ENCODE results near the gene CLSTN2. TPM values are rescaled to one million over a fixed set of nuclear protein-coding genes. Genes with fewer than 3 reads are reported as not detected.

CLSTN2 gene
- total RNA-seq, 1 experiment from 2014 or later = 0.68 TPM

DNA sequence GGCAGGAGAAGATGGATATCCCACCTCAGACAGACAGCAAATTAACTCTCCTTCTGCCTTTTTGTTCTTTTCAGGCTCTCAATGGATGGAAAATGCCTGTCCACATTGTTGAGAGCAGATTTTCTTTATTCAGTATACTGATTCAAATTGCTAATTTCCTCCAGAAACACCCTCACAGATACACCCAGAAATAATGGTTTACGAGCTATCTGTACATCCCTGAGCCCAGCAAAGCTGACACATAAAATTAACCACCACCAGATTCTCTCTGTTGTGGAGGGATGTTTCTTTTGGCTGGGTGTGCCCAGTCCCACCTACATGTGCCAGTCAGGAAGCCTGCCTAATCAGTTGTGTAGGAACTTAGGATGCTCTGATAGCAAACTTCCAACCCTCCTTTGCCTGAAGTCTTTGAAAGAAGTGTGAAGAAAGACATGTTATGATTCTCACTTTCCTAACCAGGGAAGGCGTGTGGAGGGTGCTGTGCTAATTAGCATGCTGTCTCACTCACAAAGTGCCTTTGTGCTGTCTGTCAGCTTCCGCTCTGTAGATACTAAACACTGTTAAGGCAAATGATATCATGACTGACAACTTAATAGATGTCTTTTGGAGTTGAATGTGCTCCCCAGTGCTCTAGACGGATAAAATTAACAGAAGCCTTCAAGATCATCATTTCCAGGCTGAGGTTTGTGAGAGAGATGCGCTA lies 208.5 kb downstream of the CLSTN2 start:
- no CpG with 5 or more reads among the region's 5 CpGs for WGBS (ENCODE audit: extremely low coverage, insufficient read length, low lambda C conversion rate)
- TF ChIP-seq, protein P1, sequence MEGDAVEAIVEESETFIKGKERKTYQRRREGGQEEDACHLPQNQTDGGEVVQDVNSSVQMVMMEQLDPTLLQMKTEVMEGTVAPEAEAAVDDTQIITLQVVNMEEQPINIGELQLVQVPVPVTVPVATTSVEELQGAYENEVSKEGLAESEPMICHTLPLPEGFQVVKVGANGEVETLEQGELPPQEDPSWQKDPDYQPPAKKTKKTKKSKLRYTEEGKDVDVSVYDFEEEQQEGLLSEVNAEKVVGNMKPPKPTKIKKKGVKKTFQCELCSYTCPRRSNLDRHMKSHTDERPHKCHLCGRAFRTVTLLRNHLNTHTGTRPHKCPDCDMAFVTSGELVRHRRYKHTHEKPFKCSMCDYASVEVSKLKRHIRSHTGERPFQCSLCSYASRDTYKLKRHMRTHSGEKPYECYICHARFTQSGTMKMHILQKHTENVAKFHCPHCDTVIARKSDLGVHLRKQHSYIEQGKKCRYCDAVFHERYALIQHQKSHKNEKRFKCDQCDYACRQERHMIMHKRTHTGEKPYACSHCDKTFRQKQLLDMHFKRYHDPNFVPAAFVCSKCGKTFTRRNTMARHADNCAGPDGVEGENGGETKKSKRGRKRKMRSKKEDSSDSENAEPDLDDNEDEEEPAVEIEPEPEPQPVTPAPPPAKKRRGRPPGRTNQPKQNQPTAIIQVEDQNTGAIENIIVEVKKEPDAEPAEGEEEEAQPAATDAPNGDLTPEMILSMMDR (conservative IDR thresholded peaks at IDR 0.05) = no peak
- no peak overlapping the region for H2BK15ac ChIP-seq (ENCODE audit: low read depth, low read length)
- H2AFZ ChIP-seq (ENCODE audit: low read length) = no peak overlapping the region
- H4K5ac ChIP-seq (ENCODE audit: insufficient read length, low read depth, low read length) = no peak overlapping the region
- no peak overlapping the region for H2AK5ac ChIP-seq (ENCODE audit: insufficient read length, low read length)
- H3K23ac ChIP-seq (ENCODE audit: insufficient read length, low read depth, low read length) = no peak overlapping the region
- no peak overlapping the region for H3K27ac ChIP-seq (ENCODE audit: insufficient read length, low read depth, low read length)
- H3K4me2 ChIP-seq (ENCODE audit: insufficient read depth, insufficient read length, low read length) = no peak overlapping the region
- H3K27me3 ChIP-seq (ENCODE audit: insufficient read depth, low read length) = no peaks in the 10 kb centered on the region
- Mint-ChIP-seq H3K4me1 (peaks cover 10 to 11% of the 10 kb centered on the region in 2 experiments), H3K36me3 (ENCODE audit: insufficient read depth in 1 of 3, low read depth in 3 of 3) (no peaks in the 10 kb centered on the region), H3K4me3 (no peak overlapping the region), H3K27me3 (ENCODE audit: low read depth) (peaks cover 3% of the 10 kb centered on the region; the same call in 1 of the 2 replicates), H3K27ac (no peak overlapping the region), H3K9me3 (no peaks in the 10 kb centered on the region)
- no peaks in the 10 kb centered on the region for H3K23me2 ChIP-seq (ENCODE audit: insufficient read length, low read depth, low read length, poor library complexity, severe bottlenecking)
- no peak overlapping the region for H3K9ac ChIP-seq (ENCODE audit: extremely low read depth, insufficient read length, low read length)
- no peaks in the 10 kb centered on the region for H4K20me1 ChIP-seq (ENCODE audit: control insufficient read depth, insufficient read depth, insufficient read length)
- H3K79me1 ChIP-seq (ENCODE audit: insufficient read depth, low read depth, low read length, poor library complexity, severe bottlenecking) = no peaks in the 10 kb centered on the region
- no peak overlapping the region for H4K91ac ChIP-seq (ENCODE audit: insufficient read length, low read depth, low read length)
- H3K18ac ChIP-seq (ENCODE audit: insufficient read length, low read depth, low read length) = no peak overlapping the region
- no peak overlapping the region for H4K8ac ChIP-seq (replicated peaks; ENCODE audit: insufficient read length, low read depth, low read length)
- H2BK120ac ChIP-seq (ENCODE audit: low read depth, low read length, poor library complexity, severe bottlenecking) = no peak overlapping the region
- no peak overlapping the region for H2BK12ac ChIP-seq (ENCODE audit: insufficient read length, low read depth, low read length)
- no peaks in the 10 kb centered on the region for H3K9me3 ChIP-seq (ENCODE audit: control insufficient read depth, low read depth, low read length)
- no peak overlapping the region for H2BK20ac ChIP-seq (ENCODE audit: low read depth, low read length, poor library complexity, severe bottlenecking)
- no peak overlapping the region for H3T11ph ChIP-seq (ENCODE audit: low read length)
- H3K56ac ChIP-seq (ENCODE audit: insufficient read length, low read depth, low read length) = no peak overlapping the region
- H3K14ac ChIP-seq (ENCODE audit: insufficient read depth, low read length) = no peak overlapping the region
- no peaks in the 10 kb centered on the region for H3K4me1 ChIP-seq (ENCODE audit: insufficient read depth, low read length)
- no peak overlapping the region for H3K4ac ChIP-seq (ENCODE audit: low read depth, low read length)
- H2BK5ac ChIP-seq (ENCODE audit: insufficient read length, low read length) = no peak overlapping the region
- H3K79me2 ChIP-seq (ENCODE audit: insufficient read depth, low read length) = no peaks in the 10 kb centered on the region
- no peak for DNase-seq

Data from H9 (cell line).